ENCODE data around the gene LRCH3.

Gene LRCH3

GRCh38 chr3:197761784-197762183 is 29.3 kb upstream of the LRCH3 start:
- Histone ChIP-seq H3K4me3 (ENCODE audit: low read depth, low read length) (no peak overlapping the region), H3K36me3 (ENCODE audit: control insufficient read depth, insufficient read depth, low read length) (no peaks in the 10 kb centered on the region), H3K27ac (no peak overlapping the region), H3K9ac (no peak overlapping the region), H3K4me1 (peaks cover 5% of the 10 kb centered on the region), H3K79me2 (peaks cover 60% of the 10 kb centered on the region), H3K4me2 (ENCODE audit: low read length) (no peak overlapping the region), H2AFZ (no peak overlapping the region), H3K27me3 (ENCODE audit: control insufficient read depth, insufficient read depth, low read length) (no peaks in the 10 kb centered on the region), H3K9me3 (ENCODE audit: control insufficient read depth, low read length) (no peaks in the 10 kb centered on the region)
- TF ChIP-seq CTCF (IDR thresholded peaks at IDR 0.05) = no peak

- no peak for TF ChIP-seq CTCF (IDR thresholded peaks at IDR 0.05)
- Histone ChIP-seq H2AFZ (no peak overlapping the region), H3K9ac (no peak overlapping the region), H3K4me1 (no peaks in the 10 kb centered on the region), H3K36me3 (ENCODE audit: control insufficient read depth, insufficient read depth, low read length) (no peaks in the 10 kb centered on the region), H3K4me2 (ENCODE audit: low read length) (no peak overlapping the region), H3K4me3 (ENCODE audit: low read depth, low read length) (no peak overlapping the region), H3K27me3 (ENCODE audit: control insufficient read depth, insufficient read depth, low read length) (no peaks in the 10 kb centered on the region), H3K79me2 (no peaks in the 10 kb centered on the region), H3K27ac (no peak overlapping the region), H3K9me3 (ENCODE audit: control insufficient read depth, low read length) (no peaks in the 10 kb centered on the region)
Observed at GRCh38 chr3:197775317-197775716, 15.7 kb upstream of the LRCH3 start.

GRCh38 chr3:197782230-197782629 is 8.8 kb upstream of the LRCH3 start:
- no peak overlapping the region for H3K9ac ChIP-seq
- no peaks in the 10 kb centered on the region for H3K9me3 ChIP-seq (ENCODE audit: control insufficient read depth, low read length)
- no peak overlapping the region for H3K27ac ChIP-seq
- H3K4me2 ChIP-seq (ENCODE audit: low read length) = no peak overlapping the region
- TF ChIP-seq CTCF (IDR thresholded peaks at IDR 0.05) = no peak
- no peaks in the 10 kb centered on the region for H3K27me3 ChIP-seq (ENCODE audit: control insufficient read depth, insufficient read depth, low read length)
- H2AFZ ChIP-seq = no peak overlapping the region
- H3K79me2 ChIP-seq = no peaks in the 10 kb centered on the region
- H3K36me3 ChIP-seq (ENCODE audit: control insufficient read depth, insufficient read depth, low read length) = no peaks in the 10 kb centered on the region
- no peaks in the 10 kb centered on the region for H3K4me1 ChIP-seq
- H3K4me3 ChIP-seq (ENCODE audit: low read depth, low read length) = no peak overlapping the region

- Histone ChIP-seq H3K4me3 (ENCODE audit: low read depth, low read length) (no peak overlapping the region), H3K79me2 (no peaks in the 10 kb centered on the region), H2AFZ (no peak overlapping the region), H3K9ac (no peak overlapping the region), H3K4me2 (ENCODE audit: low read length) (no peak overlapping the region), H3K27ac (no peak overlapping the region), H3K4me1 (no peaks in the 10 kb centered on the region), H3K27me3 (ENCODE audit: control insufficient read depth, insufficient read depth, low read length) (no peaks in the 10 kb centered on the region), H3K9me3 (ENCODE audit: control insufficient read depth, low read length) (no peaks in the 10 kb centered on the region), H3K36me3 (ENCODE audit: control insufficient read depth, insufficient read depth, low read length) (no peaks in the 10 kb centered on the region)
- no peak for TF ChIP-seq CTCF (IDR thresholded peaks at IDR 0.05)
Observed at GRCh38 chr3:197784019-197784585, 7.0 kb upstream of the LRCH3 start.

- H3K27me3 ChIP-seq (ENCODE audit: control insufficient read depth, insufficient read depth, low read length) = no peaks in the 10 kb centered on the region
- H3K27ac ChIP-seq = no peak overlapping the region
- no peaks in the 10 kb centered on the region for H3K4me1 ChIP-seq
- H3K79me2 ChIP-seq = peaks cover 3% of the 10 kb centered on the region
- H3K36me3 ChIP-seq (ENCODE audit: control insufficient read depth, insufficient read depth, low read length) = no peaks in the 10 kb centered on the region
- H3K4me2 ChIP-seq (ENCODE audit: low read length) = no peak overlapping the region
- no peak overlapping the region for H2AFZ ChIP-seq
- TF ChIP-seq CTCF (IDR thresholded peaks at IDR 0.05) = no peak
- H3K9ac ChIP-seq = no peak overlapping the region
- H3K9me3 ChIP-seq (ENCODE audit: control insufficient read depth, low read length) = no peaks in the 10 kb centered on the region
- H3K4me3 ChIP-seq (ENCODE audit: low read depth, low read length) = no peak overlapping the region
Observed at GRCh38 chr3:197787412-197787811, 3.6 kb upstream of the LRCH3 start.
